Measurements from ENCODE around the gene RFTN1. TPM values are rescaled to one million over a fixed set of nuclear protein-coding genes. Genes with fewer than 3 reads are reported as not detected.

RFTN1 gene
- total RNA-seq, 1 experiment from 2014 or later, result 2.2 TPM

GRCh38 chr3:16374047-16374934 lies 139.2 kb downstream of the RFTN1 start:
- no peak overlapping the region for H3K4me2 ChIP-seq (ENCODE audit: insufficient read depth, insufficient read length, low read length)
- WGBS (ENCODE audit: extremely low coverage, insufficient read length, low lambda C conversion rate), result no CpG with 5 or more reads among the region's 17 CpGs
- no peak overlapping the region for H2BK120ac ChIP-seq (ENCODE audit: low read depth, low read length, poor library complexity, severe bottlenecking)
- H3K56ac ChIP-seq (ENCODE audit: insufficient read length, low read depth, low read length), result no peak overlapping the region
- Mint-ChIP-seq H3K36me3 (ENCODE audit: insufficient read depth in 1 of 3, low read depth in 3 of 3) (peaks cover 0 to 6% (median 5%) of the 10 kb centered on the region in 3 experiments; a peak in 6 of 7 replicates), H3K27me3 (ENCODE audit: low read depth) (peaks cover 2% of the 10 kb centered on the region; the same call in 1 of the 2 replicates), H3K4me1 (peaks cover 28 to 52% of the 10 kb centered on the region in 2 experiments), H3K9me3 (peaks cover 5 to 6% of the 10 kb centered on the region in 2 experiments; a peak in 3 of 5 replicates), H3K27ac (no peak overlapping the region; a peak in 1 of 7 replicates), H3K4me3 (no peak overlapping the region)
- H3K4me1 ChIP-seq (ENCODE audit: insufficient read depth, low read length), result peaks cover 3% of the 10 kb centered on the region
- H2BK20ac ChIP-seq (ENCODE audit: low read depth, low read length, poor library complexity, severe bottlenecking), result no peak overlapping the region
- no peaks in the 10 kb centered on the region for H3K79me2 ChIP-seq (ENCODE audit: insufficient read depth, low read length)
- H2BK15ac ChIP-seq (ENCODE audit: low read depth, low read length), result no peak overlapping the region
- H3K23ac ChIP-seq (ENCODE audit: insufficient read length, low read depth, low read length), result no peak overlapping the region
- no peak overlapping the region for H2BK12ac ChIP-seq (ENCODE audit: insufficient read length, low read depth, low read length)
- no peak overlapping the region for H3T11ph ChIP-seq (ENCODE audit: low read length)
- H4K8ac ChIP-seq (replicated peaks; ENCODE audit: insufficient read length, low read depth, low read length), result no peak overlapping the region
- H3K27ac ChIP-seq (ENCODE audit: insufficient read length, low read depth, low read length), result no peak overlapping the region
- no peak overlapping the region for H3K4ac ChIP-seq (ENCODE audit: low read depth, low read length)
- H3K27me3 ChIP-seq (ENCODE audit: insufficient read depth, low read length), result no peaks in the 10 kb centered on the region
- H4K20me1 ChIP-seq (ENCODE audit: control insufficient read depth, insufficient read depth, insufficient read length), result no peaks in the 10 kb centered on the region
- no peak overlapping the region for H2AFZ ChIP-seq (ENCODE audit: low read length)
- no peaks in the 10 kb centered on the region for H3K9me3 ChIP-seq (ENCODE audit: control insufficient read depth, low read depth, low read length)
- no peak overlapping the region for H3K18ac ChIP-seq (ENCODE audit: insufficient read length, low read depth, low read length)
- no peak for TF ChIP-seq CTCF (conservative IDR thresholded peaks at IDR 0.05)
- no peak overlapping the region for H4K91ac ChIP-seq (ENCODE audit: insufficient read length, low read depth, low read length)
- no peak overlapping the region for H2BK5ac ChIP-seq (ENCODE audit: insufficient read length, low read length)
- no peak for DNase-seq
- H4K5ac ChIP-seq (ENCODE audit: insufficient read length, low read depth, low read length), result no peak overlapping the region
- H3K9ac ChIP-seq (ENCODE audit: extremely low read depth, insufficient read length, low read length), result no peak overlapping the region
- no peak overlapping the region; the same call in 1 of the 2 replicates for H3K14ac ChIP-seq (ENCODE audit: insufficient read depth, low read length)
- no peak overlapping the region for H2AK5ac ChIP-seq (ENCODE audit: insufficient read length, low read length)
- H3K79me1 ChIP-seq (ENCODE audit: insufficient read depth, low read depth, low read length, poor library complexity, severe bottlenecking), result no peaks in the 10 kb centered on the region
- H3K23me2 ChIP-seq (ENCODE audit: insufficient read length, low read depth, low read length, poor library complexity, severe bottlenecking), result no peaks in the 10 kb centered on the region
